Stimulated activated CD8-positive, alpha-beta memory T cell treated with anti-CD3 and anti-CD28 coated beads, Interleukin-4, amount 100 ng/mL, for 24 hours (primary cell): ENCODE measurements around the gene LMF2.
A peak's percentile ranks its signal among the peaks of the same experiment; 100 is the strongest.
"Not testable (repeated sequence)": the region's sequence is repeated elsewhere in the genome, so short reads cannot be mapped to it uniquely, and the experiment has no call there.

Experiments used
- DNase-seq: peaks from one replicate; pipeline ENCODE4 v3.0.0-alpha.2; 2020; ENCODE audit warnings: low read depth

The LMF2 gene

GRCh38 chr22:50533856-50534711 is 26.6 kb upstream of the LMF2 start:
- DNase-seq, result not testable (repeated sequence)

GRCh38 chr22:50532824-50533796 is 25.6 kb upstream of the LMF2 start:
- DNase-seq, result no peak

- no peak for DNase-seq
Measured at GRCh38 chr22:50531962-50532674, 24.6 kb upstream of the LMF2 start.

- DNase-seq, result peak; percentile 49
Measured at GRCh38 chr22:50531546-50531961, 24.1 kb upstream of the LMF2 start.

- peak; percentile 70 for DNase-seq
Measured at GRCh38 chr22:50530877-50531545, 23.5 kb upstream of the LMF2 start.

- no peak for DNase-seq
Measured at GRCh38 chr22:50530580-50530876, 23.0 kb upstream of the LMF2 start.

GRCh38 chr22:50529897-50530579 is 22.5 kb upstream of the LMF2 start, which contains the start of gene TYMP:
TSS of gene TYMP (minus strand) at chr22:50530012. CDS start at chr22:50529709, 303 bp downstream.
- peak; percentile 57 for DNase-seq

GRCh38 chr22:50529416-50529896 is 22.0 kb upstream of the LMF2 start:
- no peak for DNase-seq

GRCh38 chr22:50528682-50529415 is 21.3 kb upstream of the LMF2 start:
- no peak for DNase-seq

- no peak for DNase-seq
Measured at GRCh38 chr22:50527921-50528681, 20.6 kb upstream of the LMF2 start.

- DNase-seq, result no peak
Measured at GRCh38 chr22:50526834-50527801, 19.6 kb upstream of the LMF2 start.

- peak; percentile 83 for DNase-seq
Measured at GRCh38 chr22:50526108-50526833, 18.8 kb upstream of the LMF2 start.

GRCh38 chr22:50525858-50526107 is 18.3 kb upstream of the LMF2 start:
- no peak for DNase-seq

GRCh38 chr22:50525104-50525857 is 17.8 kb upstream of the LMF2 start, which contains the start of gene SCO2:
TSS of gene SCO2 (minus strand) at chr22:50525598. CDS start at chr22:50524411, 1,187 bp downstream.
- peak; percentile 97 for DNase-seq

- DNase-seq, result no peak
Measured at GRCh38 chr22:50524676-50525103, 17.2 kb upstream of the LMF2 start.

- DNase-seq, result no peak
Measured at GRCh38 chr22:50523806-50524675, 16.5 kb upstream of the LMF2 start.
